SJSA1 (cell line): Measurements from ENCODE around the gene CARS2. TPM values are rescaled to one million over a fixed set of nuclear protein-coding genes. Genes with fewer than 3 reads are reported as not detected.

Experiments used
- DNase-seq, 2 experiments: peaks; one replicate each; pipeline ENCODE4 v3.0.0-alpha.2; 2015 to 2020; ENCODE audit warnings: low spot score in 2 of 2, low read depth in 1 of 2
- H3K27ac ChIP-seq: fragments of 250-450 bp; sonication (Bioruptor Pico); 2 replicates; pipeline ENCODE4 v1.5.1; 2020; ENCODE audit warnings: mild to moderate bottlenecking, moderate library complexity
- H3K27me3 ChIP-seq: fragments of 250-450 bp; sonication (Bioruptor Pico); replicated peaks from 2 replicates; pipeline ENCODE4 v1.5.1; 2020; ENCODE audit warnings: mild to moderate bottlenecking, moderate library complexity
- H3K36me3 ChIP-seq: fragments of 250-450 bp; sonication (Bioruptor Pico); 2 replicates; pipeline ENCODE4 v1.5.1; 2020; ENCODE audit warnings: mild to moderate bottlenecking
- H3K4me1 ChIP-seq: fragments of 250-450 bp; sonication (Bioruptor Pico); replicated peaks from 2 replicates; pipeline ENCODE4 v1.6.1; 2021; ENCODE audit warnings: mild to moderate bottlenecking
- H3K4me3 ChIP-seq: fragments of 250-450 bp; sonication (Bioruptor Pico); 2 replicates; pipeline ENCODE4 v1.5.1; 2020; ENCODE audit warnings: mild to moderate bottlenecking
- H3K9me3 ChIP-seq: fragments of 250-450 bp; sonication (Bioruptor Pico); replicated peaks from 2 replicates; pipeline ENCODE4 v1.5.1; 2020; ENCODE audit warnings: mild to moderate bottlenecking
- total RNA-seq: library from RNA; depleted of rRNA; stranded (reverse); fragments of >200 nt; shearing (Covaris generic); gene quantifications from 2 replicates; pipeline ENCODE4 v1.2.3, GENCODE V29; 2014

The CARS2 gene
- total RNA-seq, 1 experiment from 2014 or later, result 360 TPM

GRCh38 chr13:110649551-110649950 is 56.4 kb downstream of the CARS2 start:
- peak in 1 of 2 experiments; percentile 72 for DNase-seq
- no peak overlapping the region for H3K4me3 ChIP-seq

GRCh38 chr13:110648848-110649421 is 57.0 kb downstream of the CARS2 start:
- Histone ChIP-seq H3K9me3 (no peaks in the 10 kb centered on the region), H3K36me3 (peaks cover 95% of the 10 kb centered on the region), H3K27ac (no peak overlapping the region), H3K4me1 (peaks cover 7% of the 10 kb centered on the region), H3K27me3 (no peaks in the 10 kb centered on the region), H3K4me3 (no peak overlapping the region)
- DNase-seq, result peak in 1 of 2 experiments; percentile 77

More at GRCh38 chr13:110649551-110649950, 56.4 kb downstream of the CARS2 start:
- Histone ChIP-seq H3K27ac (no peak overlapping the region), H3K27me3 (no peaks in the 10 kb centered on the region), H3K9me3 (no peaks in the 10 kb centered on the region), H3K36me3 (peaks cover 95% of the 10 kb centered on the region), H3K4me1 (peaks cover 6% of the 10 kb centered on the region)

- H3K27me3 ChIP-seq, result no peaks in the 10 kb centered on the region
- no peak overlapping the region for H3K27ac ChIP-seq
- no peaks in the 10 kb centered on the region for H3K9me3 ChIP-seq
- peaks cover 95% of the 10 kb centered on the region for H3K36me3 ChIP-seq
- H3K4me1 ChIP-seq, result peaks cover 7% of the 10 kb centered on the region
- no peak overlapping the region for H3K4me3 ChIP-seq
- peak in 1 of 2 experiments; percentile 74 for DNase-seq
These were observed 57.6 kb downstream of the CARS2 start for GRCh38 chr13:110648146-110648819.

- H3K27ac ChIP-seq, result no peak overlapping the region
- H3K36me3 ChIP-seq, result peaks cover 97% of the 10 kb centered on the region
- no peaks in the 10 kb centered on the region for H3K9me3 ChIP-seq
- H3K4me1 ChIP-seq, result peaks cover 7% of the 10 kb centered on the region
- no peak overlapping the region for H3K4me3 ChIP-seq
- H3K27me3 ChIP-seq, result no peaks in the 10 kb centered on the region
- DNase-seq, result peak in 1 of 2 experiments; percentile 77
These were observed 58.6 kb downstream of the CARS2 start for GRCh38 chr13:110647365-110647737.

GRCh38 chr13:110646442-110647364 is 59.2 kb downstream of the CARS2 start:
- Histone ChIP-seq H3K4me1 (peaks cover 7% of the 10 kb centered on the region), H3K27me3 (no peaks in the 10 kb centered on the region), H3K27ac (no peak overlapping the region), H3K9me3 (no peaks in the 10 kb centered on the region), H3K4me3 (no peak overlapping the region), H3K36me3 (peaks cover 97% of the 10 kb centered on the region)
- DNase-seq, result peak in 1 of 2 experiments; percentile 77

- Histone ChIP-seq H3K9me3 (no peaks in the 10 kb centered on the region), H3K4me1 (peaks cover 7% of the 10 kb centered on the region), H3K36me3 (peaks cover 97% of the 10 kb centered on the region), H3K27ac (no peak overlapping the region), H3K4me3 (no peak overlapping the region), H3K27me3 (no peaks in the 10 kb centered on the region)
- DNase-seq, result peak in 1 of 2 experiments; percentile 76
These were observed 60.2 kb downstream of the CARS2 start for GRCh38 chr13:110645750-110646149.

- H3K27me3 ChIP-seq, result no peaks in the 10 kb centered on the region
These were observed 60.9 kb downstream of the CARS2 start for GRCh38 chr13:110644892-110645521.

GRCh38 chr13:110643768-110644421 is 62.0 kb downstream of the CARS2 start:
- H3K4me1 ChIP-seq, result peaks cover 7% of the 10 kb centered on the region
- no peaks in the 10 kb centered on the region for H3K27me3 ChIP-seq
- H3K27ac ChIP-seq, result no peak overlapping the region
- no peak for DNase-seq
- H3K9me3 ChIP-seq, result no peaks in the 10 kb centered on the region
- peaks cover 99% of the 10 kb centered on the region for H3K36me3 ChIP-seq
- no peak overlapping the region for H3K4me3 ChIP-seq

More at GRCh38 chr13:110644892-110645521, 60.9 kb downstream of the CARS2 start:
- peak; percentile 74 to 91 for DNase-seq
- Histone ChIP-seq H3K9me3 (no peaks in the 10 kb centered on the region), H3K4me1 (peaks cover 7% of the 10 kb centered on the region), H3K4me3 (no peak overlapping the region), H3K27ac (no peak overlapping the region), H3K36me3 (peaks cover 97% of the 10 kb centered on the region)

GRCh38 chr13:110643324-110643723 is 62.6 kb downstream of the CARS2 start:
- Histone ChIP-seq H3K27ac (no peak overlapping the region), H3K36me3 (peaks cover 99% of the 10 kb centered on the region), H3K9me3 (no peaks in the 10 kb centered on the region), H3K27me3 (no peaks in the 10 kb centered on the region), H3K4me3 (no peak overlapping the region), H3K4me1 (peaks cover 7% of the 10 kb centered on the region)
- peak in 1 of 2 experiments; percentile 74 for DNase-seq

GRCh38 chr13:110642291-110642981 is 63.5 kb downstream of the CARS2 start:
- no peak overlapping the region for H3K4me3 ChIP-seq
- peak in 1 of 2 experiments; percentile 77 for DNase-seq
- H3K4me1 ChIP-seq, result peaks cover 7% of the 10 kb centered on the region
- no peaks in the 10 kb centered on the region for H3K27me3 ChIP-seq
- H3K36me3 ChIP-seq, result peaks cover 100% of the 10 kb centered on the region
- H3K9me3 ChIP-seq, result no peaks in the 10 kb centered on the region
- H3K27ac ChIP-seq, result no peak overlapping the region

GRCh38 chr13:110641055-110642015 is 64.6 kb downstream of the CARS2 start:
- Histone ChIP-seq H3K4me1 (peaks cover 7% of the 10 kb centered on the region), H3K27me3 (no peaks in the 10 kb centered on the region), H3K36me3 (peaks cover 100% of the 10 kb centered on the region), H3K9me3 (no peaks in the 10 kb centered on the region), H3K27ac (no peak overlapping the region), H3K4me3 (no peak overlapping the region)
- DNase-seq, result no peak

- H3K4me3 ChIP-seq, result no peak overlapping the region
- H3K9me3 ChIP-seq, result no peaks in the 10 kb centered on the region
- peak in 1 of 2 experiments; percentile 47 for DNase-seq
- peaks cover 7% of the 10 kb centered on the region for H3K4me1 ChIP-seq
- H3K27ac ChIP-seq, result no peak overlapping the region
- no peaks in the 10 kb centered on the region for H3K27me3 ChIP-seq
- H3K36me3 ChIP-seq, result peaks cover 100% of the 10 kb centered on the region
These were observed 65.3 kb downstream of the CARS2 start for GRCh38 chr13:110640591-110641029.
